K562 (cell line): ENCODE measurements around the gene MYB. TPM values are rescaled to one million over a fixed set of nuclear protein-coding genes. Genes with fewer than 3 reads are reported as not detected.

Experiments used
- CBFA2T3 ChIP-seq: fragments of 450-650 bp; IDR thresholded peaks from 2 replicates; pipeline ENCODE4 v1.6.1; 2017
- FUS ChIP-seq: fragments of 200-400 bp; formaldehyde crosslinking; optimal IDR thresholded peaks from 2 replicates; pipeline ENCODE3; 2017; ENCODE audit warnings: low read depth, low read length
- GABPB2 ChIP-seq: fragments of 250-450 bp; sonication (Bioruptor Pico); conservative IDR thresholded peaks from 2 replicates; pipeline ENCODE4 v1.5.1; 2021; ENCODE audit warnings: mild to moderate bottlenecking
- HDGF ChIP-seq: fragments of 450-650 bp; IDR thresholded peaks from 2 replicates; pipeline ENCODE4 v1.6.1; 2016
- IRF1 ChIP-seq: sonication (generic); formaldehyde crosslinking; IDR thresholded peaks from 2 replicates; pipeline ENCODE4 v1.8.0; 2022; ENCODE audit warnings: missing genetic modification reagents, mild to moderate bottlenecking, borderline replicate concordance
- LCOR ChIP-seq: sonication (generic); formaldehyde crosslinking; IDR thresholded peaks from 2 replicates; pipeline ENCODE4 v1.8.0; 2022; ENCODE audit warnings: mild to moderate bottlenecking, missing genetic modification reagents
- NCOA1 ChIP-seq: fragments of 450-650 bp; IDR thresholded peaks from 2 replicates; pipeline ENCODE4 v1.6.1; 2016; ENCODE audit warnings: low read depth
- NR2C1 ChIP-seq, 2 experiments: fragments of 450-650 bp; IDR thresholded peaks; 2 replicates each; pipeline ENCODE4 v1.6.1; 2017; ENCODE audit warnings: mild to moderate bottlenecking in 2 of 2, antibody characterized with exemption in 1 of 2, inconsistent platforms in 1 of 2, missing compliant biosample characterization in 1 of 2, missing genetic modification characterization in 1 of 2
- POLR2AphosphoS5 ChIP-seq: IDR thresholded peaks from 2 replicates; pipeline ENCODE4 v1.6.1; 2011; ENCODE audit warnings: mild to moderate bottlenecking, low read depth, low read length, moderate library complexity; ENCODE audit not compliant: control insufficient read depth, insufficient read depth
- POU5F1 ChIP-seq: fragments of 150-350 bp; IDR thresholded peaks from 2 replicates; pipeline ENCODE4 v1.6.1; 2014; ENCODE audit warnings: borderline replicate concordance, low read length, low read depth, mild to moderate bottlenecking; ENCODE audit not compliant: partially characterized antibody
- RERE ChIP-seq: sonication (generic); formaldehyde crosslinking; IDR thresholded peaks from 2 replicates; pipeline ENCODE4 v1.8.0; 2023; ENCODE audit warnings: missing genetic modification reagents, mild to moderate bottlenecking, borderline replicate concordance
- RNF219 ChIP-seq: fragments of 250-450 bp; sonication (Bioruptor Pico); IDR thresholded peaks from 2 replicates; pipeline ENCODE4 v1.5.0; 2022; ENCODE audit warnings: mild to moderate bottlenecking
- TGIF2 ChIP-seq: sonication (generic); formaldehyde crosslinking; IDR thresholded peaks from 2 replicates; pipeline ENCODE4 v1.8.1; 2022; ENCODE audit warnings: mild to moderate bottlenecking, missing genetic modification reagents, moderate library complexity
- ZHX1 ChIP-seq: fragments of 150-350 bp; conservative IDR thresholded peaks from 2 replicates; pipeline ENCODE4 v1.6.1; 2014; ENCODE audit warnings: low read length
- ZNF3 ChIP-seq: fragments of 250-450 bp; sonication (Bioruptor Pico); IDR thresholded peaks from 2 replicates; pipeline ENCODE4 v1.5.0; 2021; ENCODE audit warnings: mild to moderate bottlenecking, moderate library complexity
- polyA plus RNA-seq, 8 experiments: library from polyadenylated mRNA; depleted of rRNA in 4 of 8; stranded (reverse) in 5 of 8; unstranded in 3 of 8; fragments of >200 nt; fragmentation: Nextera tagmentation in 2 of 8; fragmentation: Illumina TruSeq in 1 of 8; extraction: Ambion mirVana in 2 of 8; extraction: Trizol in 1 of 8; gene quantifications; 2 replicates each; pipeline versions ENCODE4 v1.2.1 to v1.2.3, GENCODE V29; 2011 to 2014; ENCODE audit warnings: inconsistent platforms in 1 of 8, missing spikeins in 1 of 8
- total RNA-seq, 7 experiments: library from RNA; depleted of rRNA in 6 of 7; stranded (reverse); fragments of >200 nt in 6 of 7; fragmentation: Illumina TruSeq in 2 of 7; extraction: Trizol in 2 of 7; gene quantifications; 2 replicates each; pipeline versions ENCODE4 v1.2.1 to v1.2.3, GENCODE V29; 2011 to 2021; ENCODE audit warnings: low replicate concordance in 1 of 7
- TF ChIP-seq, protein P1 (sequence below): fragments of 250-450 bp; sonication (Bioruptor Pico); IDR thresholded peaks from 2 replicates; pipeline ENCODE4 v1.4.0; 2020

The MYB gene
- total and polyA plus RNA-seq, 9 of the 15 experiments (the other 6 are each of a cell fraction or from before 2014, with no cell fraction given), result 35.8 to 218 (median 140) TPM

- TF ChIP-seq RNF219 (CRISPR knock-in tag) (0 out of 2 replicates have a peak, but pooled peaks have one; percentile 7), ZHX1 (no peak), FUS (no peak), GABPB2 (CRISPR knock-in tag) (no peak), CBFA2T3 (peak; percentile 72), POLR2AphosphoS5 (no peak), IRF1 (CRISPR knock-in tag) (no peak), TGIF2 (CRISPR knock-in tag) (no peak), ZNF3 (CRISPR knock-in tag) (no peak), HDGF (peak; percentile 36; the same call in 1 of the 2 replicates), RERE (CRISPR knock-in tag) (no peak), LCOR (CRISPR knock-in tag) (no peak), NCOA1 (peak; percentile 56), POU5F1 (no peak), NR2C1 (IDR thresholded peaks at IDR 0.05) (no peak), NR2C1 (tag; IDR thresholded peaks at IDR 0.05) (0 out of 2 replicates have a peak, but pooled peaks have one; percentile 33)
- TF ChIP-seq, protein P1, sequence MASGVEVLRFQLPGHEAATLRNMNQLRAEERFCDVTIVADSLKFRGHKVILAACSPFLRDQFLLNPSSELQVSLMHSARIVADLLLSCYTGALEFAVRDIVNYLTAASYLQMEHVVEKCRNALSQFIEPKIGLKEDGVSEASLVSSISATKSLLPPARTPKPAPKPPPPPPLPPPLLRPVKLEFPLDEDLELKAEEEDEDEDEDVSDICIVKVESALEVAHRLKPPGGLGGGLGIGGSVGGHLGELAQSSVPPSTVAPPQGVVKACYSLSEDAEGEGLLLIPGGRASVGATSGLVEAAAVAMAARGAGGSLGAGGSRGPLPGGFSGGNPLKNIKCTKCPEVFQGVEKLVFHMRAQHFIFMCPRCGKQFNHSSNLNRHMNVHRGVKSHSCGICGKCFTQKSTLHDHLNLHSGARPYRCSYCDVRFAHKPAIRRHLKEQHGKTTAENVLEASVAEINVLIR, result no peak
Observed at GRCh38 chr6:135195522-135195921, 14.4 kb downstream of the MYB start (continued).
